T-cell (primary cell): ENCODE data around the gene OAS1. TPM values are rescaled to one million over a fixed set of nuclear protein-coding genes. Genes with fewer than 3 reads are reported as not detected.

Experiments
- ATAC-seq, 4 experiments: fragments of 200-7000 bp in 3 of 4; fragments of 150-1000 bp in 1 of 4; cut with Tn5 transposase; replicated peaks in 1 of 4; 1 replicate in 3 of 4; 2 replicates in 1 of 4; pipeline ENCODE4 v1.10.0; 2021; ENCODE audit warnings: moderate library complexity in 3 of 4, mild to moderate bottlenecking in 2 of 4, moderate number of reproducible peaks in 1 of 4
- CTCF ChIA-PET, 2 donors: fragments of 300-600 bp; sonication (Branson Sonifier 250); formaldehyde crosslinking; loops; one replicate each; lab custom pipeline; 2022; ENCODE audit warnings: antibody characterized with exemption in 2 of 2; lab: Charles Lee
- POLR2A ChIA-PET, 2 donors: fragments of 300-600 bp; sonication (Branson Sonifier 250); formaldehyde crosslinking; loops; one replicate each; lab custom pipeline; 2022; ENCODE audit warnings: antibody characterized with exemption in 2 of 2; lab: Charles Lee
- DNase-seq, 35 experiments: peaks; one replicate each; pipeline versions ENCODE4 v3.0.0 to v3.0.0-alpha.2; 2013 to 2023
- H3K27ac ChIP-seq: one replicate; pipeline ENCODE4 v1.5.1; 2013; ENCODE audit warnings: low read length
- H3K27me3 ChIP-seq, 2 experiments: replicated peaks in 1 of 2; 1 replicate in 1 of 2; 2 replicates in 1 of 2; pipeline versions ENCODE4 v1.6.1 to v1.7.0; 2013; ENCODE audit warnings: low read length in 1 of 2, mixed read lengths in 1 of 2; ENCODE audit not compliant: control insufficient read depth in 2 of 2, insufficient read depth in 2 of 2; ENCODE audit errors: extremely low read depth in 1 of 2
- H3K36me3 ChIP-seq, 2 donors: 1 replicate in 1 of 2; 2 replicates in 1 of 2; pipeline versions ENCODE4 v1.6.1 to v1.7.0; 2013; ENCODE audit warnings: low read length in 1 of 2; ENCODE audit not compliant: control insufficient read depth in 2 of 2, insufficient read depth in 1 of 2; ENCODE audit errors: extremely low read depth in 1 of 2
- H3K4me1 ChIP-seq, 2 experiments: 1 replicate in 1 of 2; 2 replicates in 1 of 2; pipeline versions ENCODE4 v1.6.1 to v1.7.0; 2013; ENCODE audit warnings: low read length in 2 of 2, mixed read lengths in 1 of 2; ENCODE audit not compliant: insufficient read depth in 2 of 2, control insufficient read depth in 1 of 2; ENCODE audit errors: extremely low read depth in 1 of 2
- H3K4me3 ChIP-seq, 2 donors: 1 replicate in 1 of 2; 2 replicates in 1 of 2; pipeline versions ENCODE4 v1.5.1 to v1.7.0; 2013; ENCODE audit warnings: mild to moderate bottlenecking in 2 of 2, low read length in 1 of 2, moderate library complexity in 1 of 2; ENCODE audit not compliant: control insufficient read depth in 1 of 2; ENCODE audit errors: extremely low read depth in 1 of 2
- H3K9me3 ChIP-seq: 2 replicates; pipeline ENCODE4 v1.7.0; 2013
- H3K27ac Mint-ChIP-seq, 2 donors: one replicate each; pipeline ENCODE4 v1.8.0; 2020 to 2021; ENCODE audit warnings: mild to moderate bottlenecking in 2 of 2, mixed read lengths in 2 of 2
- H3K27me3 Mint-ChIP-seq, 2 donors: one replicate each; pipeline ENCODE4 v1.8.0; 2021 to 2022; ENCODE audit warnings: mixed read lengths in 2 of 2
- H3K36me3 Mint-ChIP-seq: one replicate; pipeline ENCODE4 v1.8.0; 2021; ENCODE audit warnings: mixed read lengths
- H3K4me1 Mint-ChIP-seq, 3 donors: one replicate each; pipeline ENCODE4 v1.8.0; 2020 to 2022; ENCODE audit warnings: mixed read lengths in 3 of 3, mild to moderate bottlenecking in 1 of 3
- H3K4me3 Mint-ChIP-seq, 3 donors: one replicate each; pipeline ENCODE4 v1.8.0; 2020 to 2022; ENCODE audit warnings: mild to moderate bottlenecking in 3 of 3, mixed read lengths in 3 of 3, moderate library complexity in 3 of 3
- H3K9me3 Mint-ChIP-seq, 3 donors: one replicate each; pipeline ENCODE4 v1.8.0; 2020 to 2022; ENCODE audit warnings: mixed read lengths in 3 of 3
- WGBS: methylation state at CpG from one replicate; pipeline ENCODE4 v1.1.5; 2013; ENCODE audit warnings: missing lambda C conversion rate; ENCODE audit not compliant: insufficient coverage; 5-methylcytosine and 5-hydroxymethylcytosine counted together
- total RNA-seq, 35 experiments: library from RNA in 6 of 35; stranded (reverse) in 6 of 35; fragments of 120-200 nt in 1 of 35; gene quantifications; one replicate each; pipeline versions ENCODE4 v1.2.1 to v1.2.4 and lab custom pipeline; 2013 to 2026

OAS1 gene
- total RNA-seq, 5 donors from 2014 or later (not counting 1 experiment from before 2014, with no cell fraction given), result 8.5 to 22.9 (median 11.4) TPM

GRCh38 chr12:112905451-112906089 is 1.2 kb upstream of the OAS1 start:
- Mint-ChIP-seq H3K4me1 (peaks cover 71 to 84% (median 74%) of the 10 kb centered on the region in 3 donors), H3K27ac (peak overlapping the region; percentile 83 to 88), H3K4me3 (no peak overlapping the region), H3K36me3 (peaks cover 16% of the 10 kb centered on the region), H3K9me3 (no peaks in the 10 kb centered on the region), H3K27me3 (no peaks in the 10 kb centered on the region)
- H3K27ac ChIP-seq, result no peak overlapping the region
- no peaks in the 10 kb centered on the region for H3K9me3 ChIP-seq
- ATAC-seq, result no peak
- no CpG with 5 or more reads among the region's 4 CpGs for WGBS
- H3K4me3 ChIP-seq, result no peak overlapping the region
- H3K27me3 ChIP-seq, result no peaks in the 10 kb centered on the region
- DNase-seq, result no peak
- no peaks in the 10 kb centered on the region for H3K36me3 ChIP-seq
- peaks cover 35 to 55% of the 10 kb centered on the region in 2 experiments for H3K4me1 ChIP-seq
- CTCF ChIA-PET, result interaction anchor here in 1 of 2 donors (1.3 to 2.7 kb wide), 4 partner anchors 33 to 123 kb away, joined by 3 to 14 read pairs (median 8); partner anchors contain the start of genes OAS2 and OAS3
- POLR2A ChIA-PET, result no interaction called here

- H3K27ac ChIP-seq, result peak overlapping the region; percentile 67
- H3K4me1 ChIP-seq, result peaks cover 33 to 52% of the 10 kb centered on the region in 2 experiments
- Mint-ChIP-seq H3K36me3 (peaks cover 36% of the 10 kb centered on the region), H3K4me1 (peaks cover 66 to 91% (median 80%) of the 10 kb centered on the region in 3 donors), H3K27ac (peak overlapping the region; percentile 95), H3K27me3 (no peaks in the 10 kb centered on the region), H3K9me3 (peaks cover 0 to 3% (median 0%) of the 10 kb centered on the region in 3 donors), H3K4me3 (peak overlapping the region; percentile 86 to 92 (median 88))
- peaks cover 0 to 3% of the 10 kb centered on the region in 2 donors for H3K36me3 ChIP-seq
- H3K4me3 ChIP-seq, result peak overlapping the region; percentile 60 to 78
- no peaks in the 10 kb centered on the region for H3K27me3 ChIP-seq
- H3K9me3 ChIP-seq, result no peaks in the 10 kb centered on the region
- CTCF ChIA-PET, result interaction anchor here (0.6 to 2.7 kb wide), 7 partner anchors 9 to 128 kb away, joined by 3 to 14 read pairs (median 4); partner anchors contain the start of gene OAS2 (in 1 of the 2)
- DNase-seq, result peak in 1 of 35 experiments; percentile 16
- peak; percentile 34 to 53 (median 39) for ATAC-seq
- 26% methylated on average over 3 of the region's 7 CpGs for WGBS
- POLR2A ChIA-PET, result interaction anchor here (0.5 to 1.9 kb wide), 4 partner anchors 23 to 445 kb away, joined by 3 to 7 read pairs (median 4); partner anchors contain the start of gene OAS2 (in 2 of the 2)
These were observed 824 bp downstream of the OAS1 start for GRCh38 chr12:112907415-112908157.

DNA sequence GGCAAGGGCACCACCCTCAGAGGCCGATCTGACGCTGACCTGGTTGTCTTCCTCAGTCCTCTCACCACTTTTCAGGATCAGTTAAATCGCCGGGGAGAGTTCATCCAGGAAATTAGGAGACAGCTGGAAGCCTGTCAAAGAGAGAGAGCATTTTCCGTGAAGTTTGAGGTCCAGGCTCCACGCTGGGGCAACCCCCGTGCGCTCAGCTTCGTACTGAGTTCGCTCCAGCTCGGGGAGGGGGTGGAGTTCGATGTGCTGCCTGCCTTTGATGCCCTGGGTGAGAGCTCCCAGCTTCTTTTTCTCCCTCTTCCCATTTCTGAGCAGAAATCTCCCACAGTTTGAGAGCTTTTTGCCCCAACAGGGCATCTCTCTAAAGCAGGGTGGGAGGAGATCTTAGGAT is 1.8 kb downstream of the OAS1 start:
- ATAC-seq, result peak in 3 of 4 experiments; percentile 46 to 69 (median 47)

GRCh38 chr12:112909693-112910092 is 2.9 kb downstream of the OAS1 start:
- H3K9me3 ChIP-seq, result no peaks in the 10 kb centered on the region
- no peaks in the 10 kb centered on the region for H3K27me3 Mint-ChIP-seq
- H3K27ac ChIP-seq, result peak overlapping the region; percentile 67
- no CpG with 5 or more reads among the region's 4 CpGs for WGBS
- H3K4me1 ChIP-seq, result peaks cover 30 to 47% of the 10 kb centered on the region in 2 experiments
- H3K4me3 Mint-ChIP-seq, result peak overlapping the region in 2 of 3 donors; percentile 86 to 92
- peaks cover 0 to 9% of the 10 kb centered on the region in 2 donors for H3K36me3 ChIP-seq
- H3K27ac Mint-ChIP-seq, result peak overlapping the region; percentile 95
- ATAC-seq, result no peak
- POLR2A ChIA-PET, result no interaction called here
- H3K4me1 Mint-ChIP-seq, result peaks cover 64 to 88% (median 79%) of the 10 kb centered on the region in 3 donors
- DNase-seq, result no peak
- CTCF ChIA-PET, result no interaction called here
- H3K27me3 ChIP-seq, result no peaks in the 10 kb centered on the region
- H3K9me3 Mint-ChIP-seq, result peaks cover 8 to 13% (median 8%) of the 10 kb centered on the region in 3 donors
- peaks cover 55% of the 10 kb centered on the region for H3K36me3 Mint-ChIP-seq
- no peak overlapping the region for H3K4me3 ChIP-seq

More for the DNA sequence above, 1.8 kb downstream of the OAS1 start:
- Histone ChIP-seq H3K36me3 (peaks cover 0 to 9% of the 10 kb centered on the region in 2 donors), H3K9me3 (no peaks in the 10 kb centered on the region), H3K4me3 (peak overlapping the region in 1 of 2 donors; percentile 60), H3K4me1 (peaks cover 33 to 47% of the 10 kb centered on the region in 2 experiments), H3K27ac (peak overlapping the region; percentile 67), H3K27me3 (no peaks in the 10 kb centered on the region)
- no CpG with 5 or more reads among the region's 12 CpGs for WGBS
- DNase-seq, result peak in 7 of 35 experiments; percentile 3 to 39 (median 16)
- Mint-ChIP-seq H3K4me1 (peaks cover 68 to 91% (median 85%) of the 10 kb centered on the region in 3 donors), H3K27ac (peak overlapping the region; percentile 95), H3K36me3 (peaks cover 45% of the 10 kb centered on the region), H3K4me3 (peak overlapping the region; percentile 86 to 92 (median 88)), H3K27me3 (no peaks in the 10 kb centered on the region), H3K9me3 (peaks cover 8 to 13% (median 8%) of the 10 kb centered on the region in 3 donors)
- ChIA-PET POLR2A (no interaction called here), CTCF (interaction anchor here (0.7 to 1.2 kb wide), 3 partner anchors 8 to 142 kb away, joined by 3 to 5 read pairs (median 3); partner anchors contain the start of gene OAS2 (in 1 of the 2))

DNA sequence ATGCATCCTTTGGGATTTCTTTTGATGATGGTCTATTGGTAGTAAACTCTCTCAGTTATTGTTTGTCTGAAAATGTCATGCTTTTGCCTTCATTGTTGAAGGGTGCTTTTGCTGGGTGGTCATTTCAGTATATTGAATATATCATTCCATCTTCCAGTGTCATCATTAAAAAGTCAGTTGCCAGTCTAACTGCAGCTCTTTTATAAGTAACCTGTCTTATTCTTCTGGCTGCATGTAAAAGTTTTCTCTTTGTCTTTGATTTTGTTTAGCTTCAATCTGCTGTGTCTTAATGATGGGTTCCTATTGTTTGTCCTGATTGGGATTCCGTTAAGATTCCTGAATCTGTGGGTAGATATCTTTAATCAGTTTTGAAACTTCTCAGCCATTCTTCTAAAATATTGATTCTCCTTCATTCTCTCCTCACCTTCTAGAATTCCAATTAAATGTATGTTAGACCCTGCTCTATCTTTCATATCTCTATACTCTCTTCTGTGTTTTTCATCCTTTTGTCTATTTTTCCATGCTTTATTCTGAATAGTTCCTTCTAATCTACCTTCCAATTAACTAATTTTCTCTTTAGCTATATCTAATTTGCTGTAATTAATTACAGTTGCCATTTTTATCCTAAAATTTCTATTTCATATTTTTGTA is 6.4 kb downstream of the OAS1 start:
- WGBS, result no CpG with 5 or more reads among the region's 1 CpG
- H3K27ac Mint-ChIP-seq, result peak overlapping the region in 1 of 2 donors; percentile 20
- H3K27me3 Mint-ChIP-seq, result no peaks in the 10 kb centered on the region
- Histone ChIP-seq H3K4me1 (peaks cover 14 to 29% of the 10 kb centered on the region in 2 experiments), H3K27me3 (no peaks in the 10 kb centered on the region), H3K36me3 (peaks cover 0 to 32% of the 10 kb centered on the region in 2 donors), H3K4me3 (no peak overlapping the region), H3K9me3 (no peaks in the 10 kb centered on the region), H3K27ac (no peak overlapping the region)
- peaks cover 48 to 71% (median 56%) of the 10 kb centered on the region in 3 donors for H3K4me1 Mint-ChIP-seq
- CTCF ChIA-PET, result interaction anchor here in 1 of 2 donors (1.2 kb wide), 1 partner anchor 80 kb away, joined by 4 read pairs; no protein-coding TSS in a partner anchor
- peaks cover 8 to 13% (median 8%) of the 10 kb centered on the region in 3 donors for H3K9me3 Mint-ChIP-seq
- POLR2A ChIA-PET, result interaction anchor here in 1 of 2 donors (0.5 kb wide), 1 partner anchor 313 kb away, joined by 4 read pairs; no protein-coding TSS in a partner anchor
- H3K4me3 Mint-ChIP-seq, result peak overlapping the region in 2 of 3 donors; percentile 13 to 40
- DNase-seq, result no peak
- ATAC-seq, result no peak
- H3K36me3 Mint-ChIP-seq, result peaks cover 84% of the 10 kb centered on the region
